Glomerular visceral epithelial cell (primary cell): ENCODE results near the gene DNAJA3.

Source experiments
- DNase-seq: peaks from one replicate; pipeline ENCODE4 v3.0.0-alpha.2; 2016; ENCODE audit errors: extremely low spot score

Gene DNAJA3

GRCh38 chr16:4407543-4408322 is 17.9 kb upstream of the DNAJA3 start:
- no peak for DNase-seq

- no peak for DNase-seq
These were observed 17.4 kb upstream of the DNAJA3 start for GRCh38 chr16:4408323-4408690.

- peak; percentile 63 for DNase-seq
These were observed 16.4 kb upstream of the DNAJA3 start for GRCh38 chr16:4409081-4409932.

- no peak for DNase-seq
These were observed 15.2 kb upstream of the DNAJA3 start for GRCh38 chr16:4410335-4411075.

GRCh38 chr16:4411684-4412083 is 14.0 kb upstream of the DNAJA3 start:
- no peak for DNase-seq

GRCh38 chr16:4412159-4412558 is 13.5 kb upstream of the DNAJA3 start:
- no peak for DNase-seq

GRCh38 chr16:4412854-4413253 is 12.8 kb upstream of the DNAJA3 start:
- no peak for DNase-seq

GRCh38 chr16:4414187-4414917 is 11.3 kb upstream of the DNAJA3 start:
- no peak for DNase-seq

- peak; percentile 10 for DNase-seq
These were observed 10.0 kb upstream of the DNAJA3 start for GRCh38 chr16:4415538-4416199.

GRCh38 chr16:4416200-4417032 is 9.3 kb upstream of the DNAJA3 start, which contains the start of gene CORO7:
Gene CORO7 (minus strand): TSS chr16:4416596. CDS start chr16:4416518, 78 bp downstream.
- DNase-seq: peak; percentile 90

- no peak for DNase-seq
These were observed 6.2 kb upstream of the DNAJA3 start for GRCh38 chr16:4419402-4419959.

GRCh38 chr16:4420505-4421105 is 5.1 kb upstream of the DNAJA3 start:
- DNase-seq: no peak

- DNase-seq: no peak
These were observed 485 bp downstream of the DNAJA3 start for GRCh38 chr16:4426021-4426684.

GRCh38 chr16:4426722-4427372 is 1.2 kb downstream of the DNAJA3 start:
- DNase-seq: no peak

GRCh38 chr16:4428500-4428899 is 2.8 kb downstream of the DNAJA3 start:
- DNase-seq: no peak

GRCh38 chr16:4431023-4431422 is 5.4 kb downstream of the DNAJA3 start:
- no peak for DNase-seq

GRCh38 chr16:4433228-4433627 is 7.6 kb downstream of the DNAJA3 start:
- DNase-seq: no peak
